Suppressor macrophage treated with lipopolysaccharide for 1 hour (primary cell): ENCODE measurements around the gene ETV6.

Source experiments
- DNase-seq, 3 donors: peaks; one replicate each; pipeline ENCODE4 v3.0.0-alpha.2; 2020 to 2022

The ETV6 gene

DNA sequence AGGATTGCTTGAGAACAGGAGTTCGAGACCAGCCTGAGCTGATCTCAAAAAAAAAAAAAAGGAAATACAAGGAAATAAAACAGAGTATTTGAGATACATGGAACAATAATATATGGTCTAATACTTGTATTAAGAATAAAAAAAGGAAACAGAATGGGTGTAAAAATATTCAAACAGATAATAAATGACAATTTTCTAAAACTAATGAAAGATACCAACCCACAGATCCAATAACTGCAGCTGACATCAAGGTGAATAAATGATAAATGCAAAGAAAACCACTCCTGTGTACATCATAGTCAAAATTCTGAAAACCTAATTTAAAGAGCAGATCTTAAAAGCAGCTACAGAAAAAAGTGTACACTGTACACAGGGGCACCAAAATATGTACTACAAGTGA is 4.1 kb upstream of the ETV6 start:
- DNase-seq: no peak

DNA sequence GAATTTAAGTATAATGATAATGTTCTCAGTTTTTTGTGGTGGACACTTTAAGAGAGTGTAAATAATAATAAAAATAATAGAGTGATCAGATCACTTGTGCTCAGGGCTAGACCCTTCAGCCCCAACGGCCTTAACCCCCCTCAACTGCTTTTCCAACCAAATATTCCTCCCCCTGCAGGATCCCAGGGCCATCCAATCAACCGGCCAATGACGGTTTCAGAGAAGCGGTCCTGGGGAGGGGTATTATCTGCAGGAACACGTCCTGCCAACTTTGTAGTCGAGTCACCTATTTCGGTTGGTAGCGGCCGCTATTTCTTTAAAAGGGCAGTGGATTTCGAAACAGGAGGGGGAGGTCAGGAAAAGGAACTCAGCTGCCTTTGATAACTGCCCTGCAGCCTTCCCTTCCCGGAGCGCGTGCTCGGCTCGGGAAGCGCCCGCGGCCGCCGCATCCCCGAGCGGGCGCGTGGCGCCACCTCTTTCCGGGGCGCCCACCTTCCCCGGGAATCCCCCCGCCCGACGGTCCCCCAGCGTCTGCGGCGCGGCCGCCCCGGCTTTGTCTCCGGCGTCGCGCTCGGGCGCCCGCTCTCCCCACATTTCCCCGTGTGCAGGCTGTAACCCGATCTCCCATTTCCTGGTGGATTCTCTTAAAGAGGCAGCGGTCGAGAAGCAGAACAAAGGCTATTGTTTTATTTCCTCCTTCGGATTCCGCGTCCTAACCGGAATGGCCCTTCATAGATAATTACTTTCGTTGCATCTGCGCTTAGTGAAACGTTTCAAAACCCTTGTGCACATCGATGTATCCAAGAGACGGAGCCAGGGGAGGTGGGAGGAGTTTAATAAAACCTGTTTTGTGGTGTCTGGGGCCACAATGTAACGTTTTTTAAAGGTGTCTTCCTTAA is 711 bp upstream of the ETV6 start:
- DNase-seq: peak; percentile 90 to 96 (median 91)

DNA sequence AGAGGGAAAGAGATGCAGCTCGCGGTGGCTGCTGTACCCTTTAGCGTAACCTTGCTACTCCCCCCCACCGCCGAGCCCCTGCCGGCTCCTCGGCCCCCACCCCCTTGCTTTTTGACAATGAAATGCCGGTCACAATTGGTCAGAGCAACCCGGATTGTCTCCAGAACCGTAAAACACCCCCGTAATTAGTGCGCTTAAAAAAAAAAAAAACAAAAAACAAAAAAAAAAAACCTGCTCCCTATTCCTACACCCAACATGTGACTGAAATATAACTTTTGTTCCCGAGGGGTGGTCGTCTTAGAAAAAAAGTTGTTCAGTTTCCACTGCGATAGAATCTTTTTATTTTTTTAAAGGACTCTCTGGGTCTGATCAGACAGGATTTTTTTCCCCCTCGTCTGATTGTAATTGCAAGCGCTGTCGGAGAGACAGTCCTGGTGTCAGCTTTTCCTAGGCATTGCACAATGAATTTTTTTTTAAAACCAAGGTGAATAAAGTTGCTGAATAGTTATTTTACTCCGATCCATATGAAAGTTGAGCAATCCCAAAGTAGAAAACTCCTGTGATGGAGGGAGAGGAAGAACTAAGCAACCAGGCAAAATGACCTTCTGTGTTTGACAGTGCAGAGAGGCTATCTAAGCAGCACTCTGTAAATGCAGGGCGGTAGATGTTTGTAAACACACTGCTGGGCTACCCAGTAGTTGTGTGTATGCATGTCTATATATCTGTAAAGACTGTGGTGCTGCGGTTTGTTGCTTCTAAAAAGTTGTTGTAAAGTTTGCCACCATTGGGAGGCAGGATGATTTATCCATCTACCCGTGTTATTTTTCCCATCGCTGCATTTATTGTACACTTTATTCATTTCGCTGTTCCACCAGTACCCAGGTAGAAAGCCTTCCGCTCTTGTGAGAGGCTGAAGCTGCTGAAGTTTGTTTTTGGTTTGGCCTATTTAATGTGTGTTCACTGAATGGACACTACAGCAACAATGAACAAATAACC is 1.1 kb downstream of the ETV6 start:
- peak; percentile 33 to 57 (median 53) for DNase-seq

DNA sequence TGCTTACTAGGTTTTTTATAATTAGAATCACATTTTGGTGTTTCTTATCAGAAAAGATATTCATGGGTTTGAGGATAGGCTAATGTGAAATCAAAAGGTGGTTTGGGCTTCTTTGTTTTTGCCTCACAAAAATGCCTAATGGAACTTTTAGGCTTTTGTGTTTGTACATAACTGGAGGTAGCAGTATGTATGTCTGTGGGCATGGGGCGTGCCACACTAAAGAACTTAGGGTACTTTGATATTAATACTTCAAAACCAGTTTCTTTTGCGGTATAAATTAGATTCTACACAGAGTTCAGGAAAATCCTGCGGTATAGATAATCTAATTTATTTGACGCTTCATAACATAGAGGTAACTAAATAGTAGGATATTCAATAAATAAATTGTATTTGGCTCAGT is 1.9 kb downstream of the ETV6 start:
- DNase-seq: no peak

DNA sequence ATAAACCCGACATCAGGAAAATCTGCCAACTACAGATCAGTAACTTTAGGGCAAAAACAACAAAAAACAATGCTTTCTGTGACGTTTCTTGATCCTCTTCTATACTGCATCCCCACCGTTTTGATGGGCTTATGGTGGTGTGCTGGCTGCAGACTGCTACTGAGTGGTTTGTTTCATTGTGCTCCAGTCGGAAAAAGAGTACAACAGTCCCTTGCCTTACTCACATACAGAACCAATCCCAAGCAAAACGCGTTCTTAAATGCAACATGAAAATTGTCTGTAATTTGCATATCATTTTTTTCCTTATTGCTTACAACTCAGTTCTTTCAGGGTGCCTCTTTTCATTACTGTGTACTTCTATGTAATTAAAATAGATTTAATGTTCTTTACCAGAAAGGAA is 2.3 kb downstream of the ETV6 start:
- peak in 2 of 3 donors; percentile 31 to 56 for DNase-seq

DNA sequence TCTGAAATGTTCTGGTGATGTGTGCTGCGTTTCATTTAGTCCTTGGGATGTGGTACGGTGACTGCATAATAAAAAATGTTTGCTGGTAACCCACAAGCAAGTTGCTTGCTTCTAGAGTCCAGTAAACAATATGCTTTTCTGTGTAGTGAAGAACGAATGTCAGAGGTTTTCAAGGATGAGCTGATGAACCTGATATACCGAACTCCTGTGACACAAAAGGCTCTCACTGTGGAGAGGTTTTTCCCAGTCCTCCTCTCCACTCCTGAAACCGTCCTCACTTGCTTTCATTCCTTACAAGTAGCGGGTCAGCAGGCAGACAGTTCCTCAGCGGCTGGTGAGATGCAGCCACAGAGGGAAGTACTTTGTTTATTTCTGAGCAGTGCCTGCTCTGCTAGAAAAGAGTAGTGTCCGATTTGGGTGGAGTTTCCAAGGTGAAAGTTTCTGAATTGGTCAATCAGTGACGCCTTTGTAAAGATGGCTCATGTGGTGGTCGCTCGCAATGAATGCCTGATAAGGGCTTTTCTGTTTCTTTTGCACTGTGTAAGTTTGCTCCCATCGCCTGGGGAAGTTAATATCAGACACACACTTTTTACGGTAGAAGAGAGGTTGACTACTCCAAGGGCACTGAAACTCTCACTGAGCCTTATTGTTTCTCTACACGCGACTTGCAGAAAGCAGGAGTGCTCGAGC is 3.0 kb downstream of the ETV6 start:
- peak; percentile 84 to 96 (median 88) for DNase-seq

DNA sequence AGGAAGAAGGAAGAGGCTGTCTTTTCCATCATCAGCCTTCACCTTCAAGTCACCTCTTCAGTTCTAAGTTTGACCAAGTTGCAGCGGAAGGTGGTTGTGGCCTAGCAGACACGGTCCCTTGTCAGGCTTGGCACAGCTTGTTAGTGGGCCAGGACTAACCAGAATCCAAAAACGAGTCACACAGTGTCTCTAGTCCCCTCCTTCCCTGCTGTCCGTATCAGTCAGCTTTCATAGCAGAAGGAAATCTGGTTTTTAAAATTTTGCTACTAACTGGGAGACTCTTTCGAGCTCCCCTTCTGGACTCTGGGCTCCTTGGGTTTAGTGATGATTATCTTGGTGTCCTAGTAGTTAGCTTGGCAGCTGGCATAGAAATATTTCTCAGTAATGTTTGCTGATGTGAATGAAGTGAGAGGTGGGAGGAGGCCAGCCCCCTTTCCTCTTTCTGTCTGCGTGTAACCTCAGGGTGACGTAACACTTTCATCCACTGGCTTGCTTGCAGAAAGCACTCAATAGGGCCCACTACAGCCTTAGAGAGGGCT is 3.8 kb downstream of the ETV6 start:
- peak; percentile 72 to 81 (median 73) for DNase-seq

DNA sequence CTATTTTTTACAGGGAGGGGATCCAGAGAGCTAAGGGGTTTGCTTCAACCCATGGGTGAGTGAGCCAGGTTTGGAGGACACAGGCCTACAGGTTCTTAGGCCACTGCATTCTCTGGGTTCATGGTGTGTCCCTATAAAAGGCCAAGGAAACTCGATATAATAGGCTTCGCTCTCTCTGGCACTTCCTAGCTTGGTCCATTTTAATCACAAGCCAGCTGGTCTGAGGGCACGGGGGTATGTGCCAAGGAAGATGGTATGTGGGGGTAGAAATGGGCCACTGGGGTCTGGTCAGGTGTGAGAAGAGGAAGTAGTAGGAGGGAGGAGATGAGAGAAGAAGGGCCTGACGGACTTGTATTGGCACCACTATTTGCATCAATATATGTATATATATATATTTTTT is 4.9 kb downstream of the ETV6 start:
- DNase-seq: no peak

DNA sequence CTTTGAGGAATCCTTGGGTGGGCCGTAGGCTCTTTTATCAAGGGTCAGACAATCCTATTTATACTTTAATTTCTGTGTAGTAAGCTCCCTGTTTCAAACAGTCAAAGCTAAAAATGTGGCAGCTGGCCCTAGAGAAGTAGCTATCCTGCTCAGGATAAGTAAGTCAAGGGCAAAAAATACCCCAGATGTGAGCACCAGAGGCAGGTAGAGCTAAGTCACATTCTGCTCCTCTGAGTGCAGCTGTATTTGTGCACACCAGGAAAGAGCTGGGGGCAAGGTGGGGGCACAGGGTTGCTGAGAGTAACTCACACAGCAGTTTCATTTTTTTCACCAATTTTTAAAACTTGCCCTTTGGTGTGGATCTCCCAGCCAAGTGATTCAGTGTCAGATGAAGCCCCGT is 5.3 kb downstream of the ETV6 start:
- DNase-seq: no peak

DNA sequence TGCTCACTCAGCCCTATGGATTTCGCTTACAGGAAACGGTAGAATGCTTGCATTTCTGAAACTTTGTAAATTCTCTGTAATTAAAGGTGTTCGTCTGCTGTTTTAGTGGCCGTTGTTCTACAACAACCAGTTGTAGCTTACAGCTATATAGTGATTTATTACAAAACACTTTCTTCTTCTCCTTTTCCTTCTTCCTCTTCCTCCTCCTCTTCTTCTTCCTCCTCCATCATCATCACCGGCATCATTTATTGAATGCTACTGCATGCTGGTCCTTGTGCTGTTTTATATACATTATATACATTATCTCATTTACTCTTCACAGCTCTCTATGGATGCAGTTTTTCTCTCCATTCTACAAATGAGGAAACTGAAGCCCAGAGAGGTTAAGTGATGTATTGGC is 6.4 kb downstream of the ETV6 start:
- no peak for DNase-seq

DNA sequence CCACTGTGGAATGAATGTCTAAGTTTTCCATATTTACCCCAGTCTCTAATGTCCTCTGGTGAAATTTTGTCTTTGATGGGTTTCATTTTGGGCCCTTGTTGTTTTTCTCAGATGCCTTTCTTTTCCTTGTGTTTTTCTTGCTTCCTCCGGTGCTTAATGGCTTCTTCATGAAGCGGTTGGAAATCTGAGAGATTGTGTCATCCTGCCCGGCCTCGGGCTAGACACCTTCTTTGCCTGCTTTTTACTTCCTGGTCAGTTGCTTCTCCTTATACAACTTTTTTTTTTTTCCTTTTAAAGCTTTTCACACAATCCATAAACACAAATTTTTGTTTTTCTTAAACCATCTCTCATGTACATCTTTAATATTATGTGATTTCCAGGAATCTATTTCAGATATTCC is 7.1 kb downstream of the ETV6 start:
- peak in 2 of 3 donors; percentile 45 to 57 for DNase-seq

DNA sequence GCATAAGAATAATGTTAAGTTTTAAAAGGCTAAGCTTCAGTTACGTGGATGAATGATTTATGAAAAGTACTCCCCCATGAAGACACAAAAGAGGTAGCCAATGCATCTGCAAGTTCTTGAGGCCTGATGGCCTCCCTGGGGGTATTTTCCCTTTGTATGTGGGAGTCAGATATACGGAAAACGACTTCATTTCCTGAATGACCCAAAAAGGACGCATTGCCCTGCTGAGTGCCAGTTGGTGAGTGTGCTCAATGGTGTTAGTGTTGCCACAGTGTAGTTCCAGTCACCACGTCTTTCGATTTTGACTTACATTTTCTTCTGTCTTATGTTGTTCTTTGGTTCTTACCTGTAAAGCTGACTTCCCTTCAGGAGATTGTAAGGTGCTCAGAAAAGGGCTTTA is 8.0 kb downstream of the ETV6 start:
- DNase-seq: peak; percentile 66 to 88 (median 67)

DNA sequence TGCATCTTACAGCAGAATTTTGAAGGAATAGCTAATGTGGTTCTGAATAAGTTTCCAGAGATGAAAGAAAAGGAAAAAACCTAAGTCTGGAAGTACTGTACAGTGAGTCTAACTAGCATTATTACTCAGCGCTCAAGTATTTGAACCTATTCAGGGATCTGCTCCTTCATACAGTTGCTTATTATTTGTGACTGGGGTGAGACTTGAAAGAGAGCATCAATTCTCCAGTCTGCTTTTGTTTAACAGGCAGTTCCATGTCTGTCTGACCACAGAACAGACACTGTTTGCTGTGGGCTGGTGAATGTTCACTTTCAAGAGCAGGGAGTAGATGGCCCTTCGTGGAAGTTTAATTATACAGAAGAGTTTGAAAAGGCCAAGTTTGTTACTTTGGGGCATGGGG is 9.3 kb downstream of the ETV6 start:
- no peak for DNase-seq

DNA sequence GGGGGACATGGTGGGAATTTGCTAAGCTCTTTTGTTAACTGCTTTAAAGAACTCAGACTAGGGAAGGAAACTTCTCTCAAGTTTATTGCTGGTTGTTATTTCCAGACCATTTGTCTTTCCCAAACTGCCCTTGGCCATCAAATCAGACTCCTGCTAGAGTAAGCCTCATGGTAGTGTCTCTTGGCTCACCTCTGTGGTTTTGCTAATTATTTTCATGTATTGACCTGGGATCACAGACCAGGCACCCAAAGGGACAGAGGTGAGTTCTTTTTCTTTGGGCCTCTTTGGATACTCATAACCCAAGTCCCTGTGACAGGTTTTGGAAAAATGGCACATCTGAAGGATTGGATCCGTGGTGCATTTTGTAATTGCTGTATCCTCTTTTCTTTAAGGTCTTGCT is 11.2 kb downstream of the ETV6 start:
- no peak for DNase-seq

DNA sequence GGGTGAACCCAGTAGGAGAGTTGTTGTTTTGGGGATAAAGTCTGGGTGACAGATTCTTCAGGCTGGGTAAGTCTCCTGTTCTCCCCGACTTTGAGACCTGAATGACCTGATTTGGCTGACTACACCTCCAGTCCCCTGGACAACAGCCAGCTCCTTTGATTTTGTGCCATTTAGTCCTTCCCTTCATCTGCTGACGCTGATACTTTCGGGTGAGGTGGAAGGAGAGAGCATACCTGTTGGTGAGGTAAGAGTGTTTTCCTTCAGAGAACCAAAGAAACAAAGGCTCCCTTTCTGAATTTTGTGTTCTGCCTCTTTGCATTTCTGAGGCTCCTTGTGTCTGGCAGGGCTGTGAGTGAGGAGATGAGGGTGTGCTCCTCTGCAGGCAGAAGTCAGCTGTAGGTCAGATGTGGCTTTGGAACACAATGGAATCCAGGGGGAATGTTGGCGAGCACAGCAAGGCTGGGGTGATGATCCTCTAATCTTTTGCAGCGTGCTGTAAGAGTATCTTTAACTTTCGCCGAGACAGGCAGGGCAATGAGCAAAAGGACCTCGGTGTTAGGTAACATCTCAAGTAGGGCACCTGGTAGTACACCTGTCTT is 12.1 kb downstream of the ETV6 start:
- no peak for DNase-seq

DNA sequence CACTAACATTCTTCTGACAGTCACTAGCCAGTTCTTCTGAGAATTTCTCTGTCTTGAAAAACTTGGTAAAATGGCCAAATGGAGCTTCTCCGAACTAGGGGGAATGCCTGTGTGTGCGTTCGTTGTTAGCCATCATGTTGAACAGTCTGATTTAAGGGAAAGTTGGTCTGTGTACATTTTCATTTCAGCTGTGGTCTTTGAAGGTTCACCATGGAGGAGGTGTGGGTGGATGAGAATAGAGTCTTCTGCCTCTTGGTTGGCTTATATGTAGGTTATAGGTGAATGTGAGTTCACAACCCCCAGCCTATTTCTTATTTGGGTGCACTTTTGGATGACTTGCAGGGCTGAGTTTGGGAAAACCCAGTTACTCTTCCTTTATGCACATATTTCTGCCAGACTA is 12.9 kb downstream of the ETV6 start:
- no peak for DNase-seq

DNA sequence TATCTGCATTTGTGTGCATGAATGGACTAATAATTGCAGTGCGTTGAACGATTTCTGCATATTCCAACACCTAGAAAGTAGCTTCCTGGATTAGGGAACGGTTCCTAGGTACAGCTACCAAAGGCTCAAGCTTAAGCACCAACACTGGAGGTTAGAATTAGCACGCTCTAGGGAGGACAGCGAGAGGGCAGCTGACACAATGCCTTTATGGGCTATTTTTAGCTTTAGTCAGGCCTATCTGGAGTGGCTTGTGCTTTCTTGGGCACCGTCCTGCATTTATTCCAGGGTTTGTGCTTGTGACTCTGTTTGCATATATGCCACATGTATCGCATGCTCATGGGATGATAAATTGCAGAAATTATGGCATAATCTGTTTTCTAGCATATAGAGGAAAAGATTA is 13.7 kb downstream of the ETV6 start:
- DNase-seq: no peak

DNA sequence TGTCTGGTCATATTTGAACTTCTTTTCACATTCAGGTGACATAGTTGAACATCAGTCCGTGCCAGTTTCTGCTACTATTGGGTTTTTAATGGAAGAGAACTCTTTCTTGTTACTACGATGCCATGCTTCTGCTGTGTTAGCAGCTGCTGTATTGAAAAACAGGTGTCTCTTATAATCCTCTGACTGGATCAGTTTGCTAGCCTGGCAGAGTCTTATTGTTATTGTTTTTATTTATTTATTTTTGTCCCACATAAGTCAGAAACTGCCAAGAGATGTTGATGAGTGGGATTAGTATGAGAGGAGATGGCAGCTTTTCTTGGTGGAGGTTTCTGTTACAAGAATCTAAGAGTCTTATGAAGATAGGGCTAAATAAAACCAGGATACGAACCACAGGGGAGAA is 14.6 kb downstream of the ETV6 start:
- no peak for DNase-seq

DNA sequence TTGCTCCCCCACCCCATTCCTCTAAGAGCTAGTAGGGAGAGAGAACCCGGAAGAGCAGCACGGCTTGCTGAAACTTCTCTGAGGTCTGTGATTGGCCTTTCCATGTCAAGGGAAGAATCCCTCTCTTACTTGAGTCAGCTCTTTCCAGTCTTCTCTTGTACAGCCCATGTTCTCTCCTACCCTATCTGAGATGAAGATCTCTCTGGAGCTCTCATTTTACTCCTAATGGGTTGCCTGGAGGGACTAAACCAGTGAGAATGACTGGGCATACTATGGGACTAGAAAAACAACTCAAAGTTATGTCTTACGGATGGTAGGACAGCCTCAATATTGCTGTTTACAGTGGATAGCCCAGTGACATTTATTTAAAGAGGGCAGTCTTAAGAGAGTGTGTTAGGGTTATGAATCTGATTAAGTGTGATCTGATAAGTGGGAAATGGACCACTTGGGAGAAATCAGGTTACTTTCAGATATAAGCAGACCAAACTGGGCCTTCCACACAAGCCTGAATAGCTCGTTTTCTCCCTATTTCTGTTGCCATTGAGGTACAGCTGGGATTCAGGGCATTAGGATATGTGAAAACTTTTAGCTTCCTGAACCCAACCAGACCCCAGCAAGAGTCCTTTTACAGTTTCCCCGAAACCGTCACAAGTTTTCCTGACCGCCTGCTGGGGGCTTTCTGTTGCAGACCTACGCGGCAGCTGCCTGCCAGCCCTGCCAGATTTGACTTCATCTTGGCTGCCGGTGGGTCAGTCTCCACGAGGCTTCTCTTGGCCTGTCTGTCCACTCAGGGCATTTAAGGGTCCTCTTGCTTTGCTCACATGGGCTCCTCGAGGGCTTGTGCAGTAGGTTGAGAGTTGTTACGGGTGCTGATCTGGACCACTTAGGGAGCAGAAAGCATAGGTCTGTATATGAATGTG is 16.9 kb downstream of the ETV6 start:
- DNase-seq: no peak

DNA sequence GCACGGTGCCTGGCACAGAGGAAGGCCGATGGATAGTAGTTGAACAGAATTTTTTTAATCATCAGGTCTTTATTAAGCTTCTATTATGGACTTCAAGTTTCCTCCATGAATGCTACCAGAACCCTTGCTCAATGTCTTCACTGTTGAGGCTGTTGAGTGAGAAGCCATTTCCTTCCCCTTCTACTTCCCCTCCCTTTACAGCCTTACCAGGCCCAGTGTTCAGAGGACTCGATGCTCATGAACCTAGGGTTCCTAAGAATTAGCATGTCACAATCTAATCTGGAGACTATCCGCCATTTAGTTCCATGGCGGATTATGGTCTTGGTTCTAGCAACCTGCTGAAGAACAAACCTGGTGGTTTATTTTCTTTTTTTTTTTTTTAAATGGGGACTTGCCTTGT is 17.7 kb downstream of the ETV6 start:
- peak; percentile 50 to 62 (median 62) for DNase-seq

DNA sequence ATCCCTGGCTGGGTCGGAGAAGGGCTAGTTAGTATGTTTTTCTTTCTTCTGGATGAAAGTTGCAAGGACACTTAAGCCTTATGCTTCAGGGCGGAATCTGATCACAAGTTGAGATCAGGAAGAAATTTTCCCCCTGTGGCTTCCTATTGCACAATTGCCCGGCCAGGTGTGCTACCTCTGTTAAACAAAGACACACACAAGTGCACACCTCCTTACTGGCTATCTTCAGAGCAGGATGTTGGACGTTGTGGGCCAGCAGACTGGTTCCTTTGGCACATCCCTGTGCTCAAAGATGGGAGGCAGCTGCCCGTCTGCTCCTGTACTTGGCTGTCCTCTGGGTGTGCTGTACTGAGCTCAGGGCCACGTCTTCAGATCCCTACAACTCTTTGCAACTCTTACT is 19.1 kb downstream of the ETV6 start:
- no peak for DNase-seq
